GM10266 (cell line): ENCODE measurements around the gene NXT1.

Experiments
- DNase-seq: peaks from one replicate; pipeline ENCODE4 v3.0.0; 2012; ENCODE audit errors: extremely low spot score
- CTCF ChIP-seq: IDR thresholded peaks from 2 replicates; pipeline ENCODE4 v1.5.1; 2012; ENCODE audit warnings: mild to moderate bottlenecking, low read depth; ENCODE audit not compliant: control insufficient read depth, insufficient read depth; ENCODE audit errors: missing control alignments

Gene NXT1

GRCh38 chr20:23331450-23332350 lies 18.9 kb upstream of the NXT1 start:
- TF ChIP-seq CTCF: no peak
- DNase-seq: no peak

- TF ChIP-seq CTCF: no peak
Observed at GRCh38 chr20:23332467-23332866, 18.1 kb upstream of the NXT1 start.

GRCh38 chr20:23334111-23334510 lies 16.5 kb upstream of the NXT1 start:
- no peak for TF ChIP-seq CTCF

More at GRCh38 chr20:23332467-23332866, 18.1 kb upstream of the NXT1 start:
- DNase-seq: no peak

GRCh38 chr20:23335521-23335920 lies 15.1 kb upstream of the NXT1 start:
- DNase-seq: no peak
- no peak for TF ChIP-seq CTCF

More at GRCh38 chr20:23334111-23334510, 16.5 kb upstream of the NXT1 start:
- no peak for DNase-seq

GRCh38 chr20:23336476-23336875 lies 14.1 kb upstream of the NXT1 start:
- no peak for DNase-seq
- no peak for TF ChIP-seq CTCF

GRCh38 chr20:23337312-23337711 lies 13.3 kb upstream of the NXT1 start:
- TF ChIP-seq CTCF: no peak
- DNase-seq: no peak

GRCh38 chr20:23339986-23340385 lies 10.6 kb upstream of the NXT1 start:
- TF ChIP-seq CTCF: no peak
- DNase-seq: no peak
